Endothelial cell of umbilical vein (primary cell): ENCODE measurements around the gene PAK5.

ENCODE experiments used
- CTCF ChIP-seq, 2 donors: IDR thresholded peaks; 1 replicate in 1 of 2; 2 replicates in 1 of 2; pipeline ENCODE4 v1.5.1; 2011; ENCODE audit warnings: low read length in 2 of 2, mild to moderate bottlenecking in 2 of 2, moderate library complexity in 2 of 2, control low read depth in 1 of 2, inconsistent platforms in 1 of 2, low read depth in 1 of 2; ENCODE audit not compliant: insufficient read depth in 1 of 2; ENCODE audit errors: extremely low read depth in 1 of 2
- EZH2 ChIP-seq: IDR thresholded peaks from 2 replicates; pipeline ENCODE4 v1.6.1; 2012; ENCODE audit warnings: borderline replicate concordance, low read depth, mild to moderate bottlenecking, moderate library complexity, low read length, inconsistent platforms; ENCODE audit not compliant: severe bottlenecking
- POLR2A ChIP-seq: IDR thresholded peaks from 2 replicates; pipeline ENCODE4 v1.6.1; 2012; ENCODE audit warnings: low read depth, mild to moderate bottlenecking, control low read depth, low read length
- TF ChIP-seq, protein P1 (sequence below): IDR thresholded peaks from 2 replicates; pipeline ENCODE4 v1.6.1; 2011; ENCODE audit not compliant: insufficient read depth, insufficient read length

- TF ChIP-seq POLR2A (no peak), CTCF (IDR thresholded peaks at IDR 0.05; ENCODE audit: extremely low read depth in 1 of 2, insufficient read depth in 1 of 2, low read depth in 1 of 2, low read length in 2 of 2) (no peak), EZH2 (no peak)
- TF ChIP-seq, protein P1, sequence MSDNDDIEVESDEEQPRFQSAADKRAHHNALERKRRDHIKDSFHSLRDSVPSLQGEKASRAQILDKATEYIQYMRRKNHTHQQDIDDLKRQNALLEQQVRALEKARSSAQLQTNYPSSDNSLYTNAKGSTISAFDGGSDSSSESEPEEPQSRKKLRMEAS: no peak
Measured at GRCh38 chr20:9637889-9638288, 201.0 kb downstream of the PAK5 start.
